Caco-2 (cell line): ENCODE data around the gene HOXA5. TPM values are rescaled to one million over a fixed set of nuclear protein-coding genes. Genes with fewer than 3 reads are reported as not detected.

Experiments used
- BruUV-seq: library from RNA; stranded (reverse); fragments of 400-500 nt; replicated peaks from 2 replicates; lab custom pipeline; 2021; lab: Mats Ljungman, UMichigan
- CTCF ChIA-PET: fragments of 300-600 bp; sonication (Branson Sonifier 250); formaldehyde crosslinking; loops from one replicate; lab custom pipeline; 2022; ENCODE audit warnings: antibody characterized with exemption; lab: Charles Lee
- POLR2A ChIA-PET: fragments of 300-600 bp; sonication (Branson Sonifier 250); formaldehyde crosslinking; loops from one replicate; lab custom pipeline; 2022; ENCODE audit warnings: antibody characterized with exemption; lab: Charles Lee
- DNase-seq, 2 experiments: peaks; one replicate each; pipeline versions ENCODE4 v3.0.0 to v3.0.0-alpha.2; 2020 to 2022
- H3K27me3 ChIP-seq: replicated peaks from 2 replicates; pipeline ENCODE4 v1.6.0; 2011; ENCODE audit warnings: low read length; ENCODE audit not compliant: control insufficient read depth, insufficient read depth
- H3K36me3 ChIP-seq: 2 replicates; pipeline ENCODE4 v1.5.1; 2011; ENCODE audit warnings: low read length; ENCODE audit not compliant: control insufficient read depth, insufficient read depth
- H3K4me1 ChIP-seq: fragments of 250-450 bp; sonication (Bioruptor Pico); 2 replicates; pipeline ENCODE4 v1.5.1; 2020; ENCODE audit warnings: mild to moderate bottlenecking
- H3K4me3 ChIP-seq: 2 replicates; pipeline ENCODE4 v1.5.1; 2011; ENCODE audit warnings: low read depth, mild to moderate bottlenecking, control low read depth, low read length
- H3K9me3 ChIP-seq: fragments of 250-450 bp; sonication (Bioruptor Pico); 2 replicates; pipeline ENCODE4 v1.5.1; 2020; ENCODE audit warnings: mild to moderate bottlenecking, moderate library complexity
- H3K27ac Mint-ChIP-seq: one replicate; pipeline ENCODE4 v1.8.0; 2022; ENCODE audit warnings: mixed read lengths; ENCODE audit not compliant: unreplicated experiment
- H3K27me3 Mint-ChIP-seq: one replicate; pipeline ENCODE4 v1.8.0; 2022; ENCODE audit warnings: mixed read lengths; ENCODE audit not compliant: insufficient read depth, unreplicated experiment
- H3K36me3 Mint-ChIP-seq: one replicate; pipeline ENCODE4 v1.8.0; 2022; ENCODE audit warnings: mild to moderate bottlenecking, mixed read lengths; ENCODE audit not compliant: insufficient read depth, unreplicated experiment
- H3K4me1 Mint-ChIP-seq: one replicate; pipeline ENCODE4 v1.8.0; 2022; ENCODE audit warnings: low read depth, mixed read lengths; ENCODE audit not compliant: unreplicated experiment
- H3K4me3 Mint-ChIP-seq: one replicate; pipeline ENCODE4 v1.8.0; 2022; ENCODE audit warnings: mild to moderate bottlenecking, moderate library complexity, mixed read lengths; ENCODE audit not compliant: unreplicated experiment
- H3K9me3 Mint-ChIP-seq: one replicate; pipeline ENCODE4 v1.8.0; 2022; ENCODE audit warnings: mixed read lengths; ENCODE audit not compliant: unreplicated experiment
- CTCF ChIP-seq, 2 experiments: fragments of 200-600 bp in 1 of 2; IDR thresholded peaks; 1 replicate in 1 of 2; 2 replicates in 1 of 2; pipeline versions ENCODE4 v1.5.1 to v1.8.0; 2011 to 2022; ENCODE audit warnings: antibody characterized with exemption in 1 of 2, control low read depth in 1 of 2, inconsistent platforms in 1 of 2, low read depth in 1 of 2, low read length in 1 of 2, mild to moderate bottlenecking in 1 of 2, moderate library complexity in 1 of 2; ENCODE audit not compliant: insufficient read depth in 1 of 2, severe bottlenecking in 1 of 2, unreplicated experiment in 1 of 2
- intact Hi-C: fragments of 100-400 bp; cut with micrococcal nuclease; formaldehyde crosslinking; loops from one replicate; pipeline ENCODE4 v1.10.0; 2022; ENCODE audit not compliant: unreplicated experiment
- total RNA-seq: library from RNA; stranded (reverse); gene quantifications from 2 replicates; pipeline ENCODE4 v1.2.3, GENCODE V29; 2022

HOXA5 gene
- total RNA-seq, 1 experiment from 2014 or later = 4.9 TPM

GRCh38 chr7:27155816-27156507 is 12.5 kb upstream of the HOXA5 start:
- H3K9me3 Mint-ChIP-seq = no peaks in the 10 kb centered on the region
- peaks cover 7% of the 10 kb centered on the region for H3K4me1 Mint-ChIP-seq
- intact Hi-C loops = no loop called here
- TF ChIP-seq CTCF (IDR thresholded peaks at IDR 0.05; ENCODE audit: insufficient read depth in 1 of 2, low read depth in 1 of 2, low read length in 1 of 2, severe bottlenecking in 1 of 2, unreplicated experiment in 1 of 2) = no peak
- POLR2A ChIA-PET = interaction anchor here (0.6 to 1.0 kb wide), 3 partner anchors 39 to 477 kb away, joined by 3 to 6 read pairs (median 4); partner anchors contain the start of gene HOXA1
- CTCF ChIA-PET = interaction anchor here (0.6 to 1.3 kb wide), 7 partner anchors 15 to 474 kb away, joined by 3 to 6 read pairs (median 4); partner anchors contain the start of gene HOXA4
- H3K4me3 Mint-ChIP-seq = peak overlapping the region; percentile 93
- Histone ChIP-seq H3K27me3 (no peaks in the 10 kb centered on the region), H3K9me3 (no peaks in the 10 kb centered on the region), H3K4me1 (peaks cover 10% of the 10 kb centered on the region), H3K36me3 (no peaks in the 10 kb centered on the region; the same call in 1 of the 2 replicates), H3K4me3 (peak overlapping the region; percentile 49)
- peaks cover 27% of the 10 kb centered on the region for H3K36me3 Mint-ChIP-seq
- DNase-seq = peak; percentile 56 to 73
- H3K27ac Mint-ChIP-seq = peak overlapping the region; percentile 93
- BruUV-seq = TSS peak; percentile 63
- H3K27me3 Mint-ChIP-seq = no peaks in the 10 kb centered on the region

GRCh38 chr7:27154901-27155815 is 11.7 kb upstream of the HOXA5 start:
- Mint-ChIP-seq H3K4me1 (peaks cover 7% of the 10 kb centered on the region), H3K4me3 (peak overlapping the region; percentile 93), H3K27ac (peak overlapping the region; percentile 93), H3K36me3 (peaks cover 27% of the 10 kb centered on the region), H3K9me3 (no peaks in the 10 kb centered on the region), H3K27me3 (no peaks in the 10 kb centered on the region)
- no peaks in the 10 kb centered on the region; the same call in 1 of the 2 replicates for H3K36me3 ChIP-seq
- CTCF ChIA-PET = no interaction called here
- H3K27me3 ChIP-seq = no peaks in the 10 kb centered on the region
- intact Hi-C loops = no loop called here
- H3K4me1 ChIP-seq = peaks cover 6% of the 10 kb centered on the region
- H3K9me3 ChIP-seq = no peaks in the 10 kb centered on the region
- no TSS peak for BruUV-seq
- H3K4me3 ChIP-seq = peak overlapping the region; percentile 49
- POLR2A ChIA-PET = no interaction called here
- DNase-seq = peak in 1 of 2 experiments; percentile 27
- no peak for TF ChIP-seq CTCF (IDR thresholded peaks at IDR 0.05; ENCODE audit: insufficient read depth in 1 of 2, low read depth in 1 of 2, low read length in 1 of 2, severe bottlenecking in 1 of 2, unreplicated experiment in 1 of 2)

GRCh38 chr7:27154369-27154768 is 10.9 kb upstream of the HOXA5 start:
- TSS peak; percentile 61 for BruUV-seq
- H3K4me1 Mint-ChIP-seq = no peaks in the 10 kb centered on the region
- H3K9me3 ChIP-seq = no peaks in the 10 kb centered on the region
- intact Hi-C loops = no loop called here
- DNase-seq = no peak
- H3K4me3 ChIP-seq = no peak overlapping the region
- POLR2A ChIA-PET = no interaction called here
- CTCF ChIA-PET = no interaction called here
- no peaks in the 10 kb centered on the region for H3K9me3 Mint-ChIP-seq
- H3K4me3 Mint-ChIP-seq = no peak overlapping the region
- peaks cover 8% of the 10 kb centered on the region; the same call in 1 of the 2 replicates for H3K4me1 ChIP-seq
- H3K36me3 ChIP-seq = no peaks in the 10 kb centered on the region; the same call in 1 of the 2 replicates
- TF ChIP-seq CTCF (IDR thresholded peaks at IDR 0.05; ENCODE audit: insufficient read depth in 1 of 2, low read depth in 1 of 2, low read length in 1 of 2, severe bottlenecking in 1 of 2, unreplicated experiment in 1 of 2) = no peak
- peaks cover 27% of the 10 kb centered on the region for H3K36me3 Mint-ChIP-seq
- no peaks in the 10 kb centered on the region for H3K27me3 Mint-ChIP-seq
- no peak overlapping the region for H3K27ac Mint-ChIP-seq
- no peaks in the 10 kb centered on the region for H3K27me3 ChIP-seq
